ENCODE data around the gene AHRR.

Gene AHRR

GRCh38 chr5:472076-472655, 150.7 kb downstream of the AHRR start:
- H3K4me3 ChIP-seq (ENCODE audit: low read depth, low read length), result peak overlapping the region; percentile 93
- TF ChIP-seq CTCF (IDR thresholded peaks at IDR 0.05; ENCODE audit: borderline replicate concordance, insufficient read depth, low read depth, low read length), result 0 out of 2 replicates have a peak, but pooled peaks have one; percentile 1

GRCh38 chr5:472656-473550, 151.4 kb downstream of the AHRR start:
- TF ChIP-seq CTCF (IDR thresholded peaks at IDR 0.05; ENCODE audit: borderline replicate concordance, insufficient read depth, low read depth, low read length), result no peak
- peak overlapping the region; percentile 93 for H3K4me3 ChIP-seq (ENCODE audit: low read depth, low read length)

- TF ChIP-seq CTCF (IDR thresholded peaks at IDR 0.05; ENCODE audit: borderline replicate concordance, insufficient read depth, low read depth, low read length), result no peak
- peak overlapping the region; percentile 64 for H3K4me3 ChIP-seq (ENCODE audit: low read depth, low read length)
Observed at GRCh38 chr5:473551-474192, 152.2 kb downstream of the AHRR start.

DNA sequence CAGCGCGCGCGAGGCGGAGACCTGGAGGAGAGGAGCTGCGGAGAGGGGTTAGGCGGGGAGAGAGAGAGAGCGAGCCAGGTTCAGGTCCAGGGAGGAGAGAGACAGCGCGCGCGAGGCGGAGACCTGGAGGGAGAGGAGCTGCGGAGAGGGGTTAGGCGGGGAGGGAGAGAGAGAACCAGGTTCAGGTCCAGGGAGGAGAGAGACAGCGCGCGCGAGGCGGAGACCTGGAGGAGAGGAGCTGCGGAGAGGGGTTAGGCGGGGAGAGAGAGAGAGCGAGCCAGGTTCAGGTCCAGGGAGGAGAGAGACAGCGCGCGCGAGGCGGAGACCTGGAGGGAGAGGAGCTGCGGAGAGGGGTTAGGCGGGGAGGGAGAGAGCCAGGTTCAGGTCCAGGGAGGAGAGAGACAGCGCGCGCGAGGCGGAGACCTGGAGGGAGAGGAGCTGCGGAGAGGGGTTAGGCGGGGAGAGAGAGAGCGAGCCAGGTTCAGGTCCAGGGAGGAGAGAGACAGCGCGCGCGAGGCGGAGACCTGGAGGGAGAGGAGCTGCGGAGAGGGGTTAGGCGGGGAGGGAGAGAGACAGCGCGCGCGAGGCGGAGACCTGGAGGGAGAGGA, 152.8 kb downstream of the AHRR start:
- peak overlapping the region; percentile 64 for H3K4me3 ChIP-seq (ENCODE audit: low read depth, low read length)

DNA sequence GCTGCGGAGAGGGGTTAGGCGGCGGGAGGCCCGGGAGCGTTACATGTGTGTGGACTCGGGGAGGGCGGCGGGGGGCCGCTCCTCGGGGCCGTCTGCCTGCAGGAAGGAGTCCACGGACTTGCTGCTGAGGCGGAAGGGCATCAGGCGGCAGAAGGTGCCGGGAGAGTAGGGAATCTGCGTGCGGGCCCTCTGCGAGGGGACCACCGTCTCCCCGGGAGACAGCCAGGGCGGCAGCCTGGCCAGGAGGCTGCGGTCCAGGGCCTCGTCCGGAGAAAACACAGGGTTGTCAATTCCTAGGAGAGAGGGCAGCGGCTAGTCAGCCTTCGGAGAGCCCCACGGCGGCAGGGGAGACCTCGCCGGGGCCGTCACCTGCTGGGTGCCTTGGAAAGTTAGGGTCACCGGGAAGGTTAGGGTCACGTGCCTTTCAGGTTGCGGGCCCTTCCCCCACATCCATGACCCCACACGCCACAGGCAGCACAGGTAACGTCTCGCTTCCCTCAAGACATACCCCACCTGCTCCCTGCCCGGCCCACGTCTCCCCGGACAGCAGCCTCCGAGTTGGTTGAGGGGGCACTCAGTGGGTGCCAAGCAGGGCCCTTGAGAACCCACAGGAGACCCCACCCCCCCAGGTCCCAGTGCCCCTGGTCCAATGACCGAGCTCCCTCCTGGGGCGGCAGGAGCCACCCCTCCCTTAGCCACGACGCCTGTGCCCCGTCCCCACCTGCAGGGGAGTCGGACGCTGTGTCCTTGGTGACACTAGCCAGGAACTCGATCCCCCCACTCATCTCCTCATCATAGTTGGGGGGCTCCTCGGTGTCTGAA, 153.5 kb downstream of the AHRR start:
- peak overlapping the region; percentile 64 for H3K4me3 ChIP-seq (ENCODE audit: low read depth, low read length)
- TF ChIP-seq CTCF (IDR thresholded peaks at IDR 0.05; ENCODE audit: borderline replicate concordance, insufficient read depth, low read depth, low read length), result no peak

GRCh38 chr5:475704-476101, 154.2 kb downstream of the AHRR start:
- H3K4me3 ChIP-seq (ENCODE audit: low read depth, low read length), result no peak overlapping the region
- no peak for TF ChIP-seq CTCF (IDR thresholded peaks at IDR 0.05; ENCODE audit: borderline replicate concordance, insufficient read depth, low read depth, low read length)
